Fibroblast of lung (primary cell): Measurements from ENCODE around the gene DLGAP3. TPM values are rescaled to one million over a fixed set of nuclear protein-coding genes. Genes with fewer than 3 reads are reported as not detected.
A peak's percentile ranks its signal among the peaks of the same experiment; 100 is the strongest.

Experiments used
- DNase-seq, 2 donors: peaks; one replicate each; pipeline versions ENCODE4 v3.0.0 to v3.0.0-alpha.2; 2010; ENCODE audit warnings: low read depth in 2 of 2
- H2AFZ ChIP-seq: 2 replicates; pipeline ENCODE4 v1.5.1; 2012; ENCODE audit warnings: low read length, control low read depth, inconsistent platforms
- H3K27ac ChIP-seq: 2 replicates; pipeline ENCODE4 v1.5.1; 2011; ENCODE audit warnings: low read length, control low read depth; ENCODE audit not compliant: insufficient read depth
- H3K27me3 ChIP-seq: 2 replicates; pipeline ENCODE4 v1.5.1; 2011; ENCODE audit warnings: mild to moderate bottlenecking, low read length; ENCODE audit not compliant: control insufficient read depth, insufficient read depth
- H3K36me3 ChIP-seq: 2 replicates; pipeline ENCODE4 v1.5.1; 2011; ENCODE audit warnings: low read length; ENCODE audit not compliant: control insufficient read depth, insufficient read depth
- H3K4me1 ChIP-seq: 2 replicates; pipeline ENCODE4 v1.5.1; 2011; ENCODE audit warnings: low read length; ENCODE audit not compliant: control insufficient read depth, insufficient read depth; ENCODE audit errors: extremely low read depth
- H3K4me2 ChIP-seq: 2 replicates; pipeline ENCODE4 v1.5.1; 2011; ENCODE audit warnings: low read length, control low read depth; ENCODE audit not compliant: insufficient read depth; ENCODE audit errors: extremely low read depth
- H3K4me3 ChIP-seq, 4 experiments: fragments of 200-600 bp in 1 of 4; sonication (generic) in 1 of 4; replicated peaks in 1 of 4; 2 replicates each; pipeline ENCODE4 v1.5.1; 2011 to 2016; ENCODE audit warnings: low read length in 4 of 4, low read depth in 3 of 4, mild to moderate bottlenecking in 3 of 4, control low read depth in 2 of 4, inconsistent platforms in 1 of 4, mixed read lengths in 1 of 4; ENCODE audit not compliant: insufficient read depth in 1 of 4; ENCODE audit errors: control extremely low read depth in 1 of 4
- H3K79me2 ChIP-seq: 2 replicates; pipeline ENCODE4 v1.5.1; 2012; ENCODE audit warnings: mild to moderate bottlenecking, low read length, inconsistent platforms; ENCODE audit not compliant: control insufficient read depth, insufficient read depth
- H3K9ac ChIP-seq: 2 replicates; pipeline ENCODE4 v1.5.1; 2011; ENCODE audit warnings: mild to moderate bottlenecking, low read length, control low read depth; ENCODE audit not compliant: insufficient read depth
- H3K9me3 ChIP-seq: 2 replicates; pipeline ENCODE4 v1.5.1; 2012; ENCODE audit warnings: low read depth, low read length; ENCODE audit not compliant: control insufficient read depth, insufficient read depth
- H4K20me1 ChIP-seq: 2 replicates; pipeline ENCODE4 v1.5.1; 2011; ENCODE audit warnings: low read length; ENCODE audit not compliant: control insufficient read depth, insufficient read depth; ENCODE audit errors: extremely low read depth
- CTCF ChIP-seq, 2 donors: IDR thresholded peaks in 1 of 2; conservative IDR thresholded peaks in 1 of 2; 1 replicate in 1 of 2; 2 replicates in 1 of 2; pipeline ENCODE4 v1.5.1; 2011 to 2012; ENCODE audit warnings: low read length in 2 of 2, control low read depth in 1 of 2, inconsistent platforms in 1 of 2, low read depth in 1 of 2, mild to moderate bottlenecking in 1 of 2
- EZH2 ChIP-seq: IDR thresholded peaks from 2 replicates; pipeline ENCODE4 v1.5.1; 2012; ENCODE audit warnings: low read length, control low read depth, mild to moderate bottlenecking; ENCODE audit errors: missing control alignments
- polyA minus RNA-seq: library from RNA; depleted of rRNA, polyadenylated mRNA; stranded (reverse); fragments of >200 nt; gene quantifications from 2 replicates; pipeline ENCODE4 v1.2.3, GENCODE V29; 2011; ENCODE audit warnings: low replicate concordance
- polyA plus RNA-seq, 2 donors: library from polyadenylated mRNA; depleted of rRNA in 1 of 2; stranded (reverse) in 1 of 2; unstranded in 1 of 2; fragments of >200 nt; gene quantifications; 2 replicates each; pipeline ENCODE4 v1.2.1, GENCODE V29; 2011 to 2012; ENCODE audit warnings: missing spikeins in 1 of 2
- total RNA-seq: library from RNA; depleted of rRNA; stranded (reverse); fragments of >200 nt; gene quantifications from 2 replicates; pipeline ENCODE4 v1.2.1, GENCODE V29; 2014

Gene DLGAP3, protein sequence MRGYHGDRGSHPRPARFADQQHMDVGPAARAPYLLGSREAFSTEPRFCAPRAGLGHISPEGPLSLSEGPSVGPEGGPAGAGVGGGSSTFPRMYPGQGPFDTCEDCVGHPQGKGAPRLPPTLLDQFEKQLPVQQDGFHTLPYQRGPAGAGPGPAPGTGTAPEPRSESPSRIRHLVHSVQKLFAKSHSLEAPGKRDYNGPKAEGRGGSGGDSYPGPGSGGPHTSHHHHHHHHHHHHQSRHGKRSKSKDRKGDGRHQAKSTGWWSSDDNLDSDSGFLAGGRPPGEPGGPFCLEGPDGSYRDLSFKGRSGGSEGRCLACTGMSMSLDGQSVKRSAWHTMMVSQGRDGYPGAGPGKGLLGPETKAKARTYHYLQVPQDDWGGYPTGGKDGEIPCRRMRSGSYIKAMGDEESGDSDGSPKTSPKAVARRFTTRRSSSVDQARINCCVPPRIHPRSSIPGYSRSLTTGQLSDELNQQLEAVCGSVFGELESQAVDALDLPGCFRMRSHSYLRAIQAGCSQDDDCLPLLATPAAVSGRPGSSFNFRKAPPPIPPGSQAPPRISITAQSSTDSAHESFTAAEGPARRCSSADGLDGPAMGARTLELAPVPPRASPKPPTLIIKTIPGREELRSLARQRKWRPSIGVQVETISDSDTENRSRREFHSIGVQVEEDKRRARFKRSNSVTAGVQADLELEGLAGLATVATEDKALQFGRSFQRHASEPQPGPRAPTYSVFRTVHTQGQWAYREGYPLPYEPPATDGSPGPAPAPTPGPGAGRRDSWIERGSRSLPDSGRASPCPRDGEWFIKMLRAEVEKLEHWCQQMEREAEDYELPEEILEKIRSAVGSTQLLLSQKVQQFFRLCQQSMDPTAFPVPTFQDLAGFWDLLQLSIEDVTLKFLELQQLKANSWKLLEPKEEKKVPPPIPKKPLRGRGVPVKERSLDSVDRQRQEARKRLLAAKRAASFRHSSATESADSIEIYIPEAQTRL
- total RNA-seq: not detected in 2 replicates
- polyA plus RNA-seq: 0.02 TPM in 1 of 2 replicates, not detected in the other
- not detected in 2 replicates for polyA plus RNA-seq (2012)
- polyA minus RNA-seq: not detected in 2 replicates

DNA sequence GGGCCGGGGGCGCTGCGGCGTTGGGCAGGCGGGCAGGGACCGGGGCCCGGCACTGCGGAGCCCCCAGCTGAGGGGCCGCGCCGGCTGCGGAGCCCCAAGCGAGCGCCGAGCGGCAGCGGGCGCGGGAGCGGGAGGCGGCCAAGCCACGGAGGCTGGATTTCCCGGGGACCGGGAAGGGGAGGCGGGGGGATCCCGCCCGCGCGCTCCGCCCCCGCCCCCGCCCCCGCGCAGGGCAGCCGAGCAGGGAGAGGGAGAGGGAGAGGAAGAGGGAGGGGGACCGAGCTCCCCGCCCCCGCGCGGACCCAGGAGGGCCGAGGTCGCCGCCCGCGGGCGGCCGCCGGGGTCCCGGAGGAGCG is at the start of gene DLGAP3:
Gene DLGAP3, minus strand, starts transcription at position 154 of the 356 bp plus-strand sequence. CDS start 24,267 bp downstream, outside the sequence.
- Histone ChIP-seq H3K36me3 (no peaks in the 10 kb centered on the region), H3K9ac (no peak within 1 kb of the TSS), H4K20me1 (no peaks in the 10 kb centered on the region), H3K4me1 (no peaks in the 10 kb centered on the region), H2AFZ (no peak within 1 kb of the TSS), H3K27ac (no peak within 1 kb of the TSS), H3K9me3 (no peaks in the 10 kb centered on the region), H3K4me3 (peak within 1 kb of the TSS in 1 of 4 experiments; percentile 20), H3K4me2 (no peak within 1 kb of the TSS), H3K27me3 (peaks cover 40% of the 10 kb centered on the region), H3K79me2 (no peaks in the 10 kb centered on the region)
- TF ChIP-seq EZH2 (no peak), CTCF (conservative IDR thresholded peaks at IDR 0.05 in 1 of 2, IDR thresholded peaks at IDR 0.05 in 1 of 2; ENCODE audit: low read depth in 1 of 2, low read length in 2 of 2) (no peak)
- DNase-seq: no peak

DNA sequence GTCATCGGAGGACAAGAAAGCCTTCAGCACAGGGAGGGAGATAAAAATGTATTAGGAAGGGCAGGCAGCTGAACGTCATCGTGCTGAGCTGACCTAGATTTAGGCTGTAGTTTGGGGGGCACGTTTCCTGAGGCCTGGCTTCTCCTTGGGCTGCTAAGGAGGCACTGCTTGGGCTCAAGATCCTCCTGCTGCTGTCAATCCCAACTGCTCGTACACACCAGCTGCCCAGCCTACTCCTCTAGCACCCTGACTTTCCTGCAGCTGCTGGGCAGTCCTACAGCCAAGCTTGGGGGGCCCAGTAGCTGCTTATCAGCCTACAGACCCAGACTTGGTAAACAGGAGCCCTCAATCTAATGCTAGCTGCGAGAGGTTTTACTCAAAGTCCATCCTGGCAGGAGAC is 49.5 kb upstream of the DLGAP3 start:
- no peak for TF ChIP-seq CTCF (conservative IDR thresholded peaks at IDR 0.05 in 1 of 2, IDR thresholded peaks at IDR 0.05 in 1 of 2; ENCODE audit: low read depth in 1 of 2, low read length in 2 of 2)
- TF ChIP-seq EZH2: no peak
- DNase-seq: no peak
- H3K36me3 ChIP-seq: peaks cover 4% of the 10 kb centered on the region

GRCh38 chr1:34977858-34978257 is 48.4 kb upstream of the DLGAP3 start:
- no peak overlapping the region for H3K4me3 ChIP-seq
- no peaks in the 10 kb centered on the region for H4K20me1 ChIP-seq
- no peak overlapping the region for H3K27ac ChIP-seq
- H3K79me2 ChIP-seq: peaks cover under 1% of the 10 kb centered on the region
- no peak for TF ChIP-seq CTCF (conservative IDR thresholded peaks at IDR 0.05 in 1 of 2, IDR thresholded peaks at IDR 0.05 in 1 of 2; ENCODE audit: low read depth in 1 of 2, low read length in 2 of 2)
- TF ChIP-seq EZH2: no peak
- H3K9me3 ChIP-seq: no peaks in the 10 kb centered on the region
- no peak overlapping the region for H3K4me2 ChIP-seq
- H3K9ac ChIP-seq: no peak overlapping the region
- H3K27me3 ChIP-seq: no peaks in the 10 kb centered on the region
- H2AFZ ChIP-seq: no peak overlapping the region
- H3K36me3 ChIP-seq: peaks cover 4% of the 10 kb centered on the region
- no peak for DNase-seq
- H3K4me1 ChIP-seq: no peaks in the 10 kb centered on the region

More for the DNA sequence above, 49.5 kb upstream of the DLGAP3 start:
- peaks cover 6% of the 10 kb centered on the region for H3K79me2 ChIP-seq
- H3K9me3 ChIP-seq: no peaks in the 10 kb centered on the region
- peaks cover 3% of the 10 kb centered on the region for H3K4me1 ChIP-seq
- no peak overlapping the region for H3K9ac ChIP-seq
- H4K20me1 ChIP-seq: no peaks in the 10 kb centered on the region
- H3K4me2 ChIP-seq: no peak overlapping the region
- H3K27me3 ChIP-seq: no peaks in the 10 kb centered on the region
- no peak overlapping the region for H3K27ac ChIP-seq
- H2AFZ ChIP-seq: no peak overlapping the region
- H3K4me3 ChIP-seq: no peak overlapping the region
